GM04504 (cell line): ENCODE measurements around the gene TNPO2.

Source experiments
- DNase-seq: peaks from one replicate; pipeline ENCODE4 v3.0.0-alpha.2; 2012; ENCODE audit warnings: low read depth

The TNPO2 gene

GRCh38 chr19:12676384-12676792 lies 47.3 kb downstream of the TNPO2 start:
- DNase-seq, result peak; percentile 53

- DNase-seq, result no peak
Measured at GRCh38 chr19:12675940-12676339, 47.8 kb downstream of the TNPO2 start.

DNA sequence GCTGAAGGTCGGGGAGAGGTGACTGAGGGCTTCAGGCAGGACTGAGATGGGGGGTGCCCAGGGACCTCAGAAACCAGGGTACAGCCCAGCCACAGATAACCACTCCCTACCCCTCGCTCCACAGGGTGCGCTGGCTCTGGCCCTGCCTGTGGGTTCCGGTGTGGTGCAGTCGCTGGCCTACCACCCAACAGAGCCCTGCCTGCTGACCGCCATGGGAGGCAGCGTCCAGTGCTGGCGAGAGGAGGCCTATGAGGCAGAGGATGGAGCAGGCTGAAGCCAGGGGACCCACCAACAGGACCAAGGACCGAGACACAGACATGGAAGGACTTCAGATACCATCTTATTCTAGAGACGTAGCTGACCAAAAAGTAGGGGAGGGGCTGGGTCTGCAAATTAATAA lies 48.3 kb downstream of the TNPO2 start:
- DNase-seq, result no peak

- DNase-seq, result no peak
Measured at GRCh38 chr19:12672744-12673143, 51.0 kb downstream of the TNPO2 start.

- DNase-seq, result no peak
Measured at GRCh38 chr19:12670159-12670928, 53.4 kb downstream of the TNPO2 start.

GRCh38 chr19:12669270-12670158 lies 54.2 kb downstream of the TNPO2 start:
- DNase-seq, result peak; percentile 62

DNA sequence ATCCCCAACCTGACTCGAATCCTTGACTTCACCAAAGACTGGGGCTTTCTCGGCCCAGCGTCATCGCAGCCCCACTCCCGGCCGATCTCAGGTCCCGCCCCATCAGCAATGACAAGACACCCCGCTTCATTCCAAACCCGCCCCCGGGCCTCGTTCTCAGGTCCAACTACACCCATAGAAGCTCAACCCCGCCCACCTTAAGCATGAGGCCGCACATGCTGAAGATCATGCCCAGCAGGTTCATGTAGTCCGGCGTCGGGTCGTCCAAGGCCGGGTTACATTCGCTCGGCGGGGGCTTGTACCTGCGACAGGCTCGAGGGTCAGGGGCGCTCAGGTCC lies 54.8 kb downstream of the TNPO2 start:
- DNase-seq, result peak; percentile 24

GRCh38 chr19:12668346-12668745 lies 55.4 kb downstream of the TNPO2 start:
- no peak for DNase-seq

GRCh38 chr19:12667731-12668302 lies 55.9 kb downstream of the TNPO2 start:
- DNase-seq, result no peak

DNA sequence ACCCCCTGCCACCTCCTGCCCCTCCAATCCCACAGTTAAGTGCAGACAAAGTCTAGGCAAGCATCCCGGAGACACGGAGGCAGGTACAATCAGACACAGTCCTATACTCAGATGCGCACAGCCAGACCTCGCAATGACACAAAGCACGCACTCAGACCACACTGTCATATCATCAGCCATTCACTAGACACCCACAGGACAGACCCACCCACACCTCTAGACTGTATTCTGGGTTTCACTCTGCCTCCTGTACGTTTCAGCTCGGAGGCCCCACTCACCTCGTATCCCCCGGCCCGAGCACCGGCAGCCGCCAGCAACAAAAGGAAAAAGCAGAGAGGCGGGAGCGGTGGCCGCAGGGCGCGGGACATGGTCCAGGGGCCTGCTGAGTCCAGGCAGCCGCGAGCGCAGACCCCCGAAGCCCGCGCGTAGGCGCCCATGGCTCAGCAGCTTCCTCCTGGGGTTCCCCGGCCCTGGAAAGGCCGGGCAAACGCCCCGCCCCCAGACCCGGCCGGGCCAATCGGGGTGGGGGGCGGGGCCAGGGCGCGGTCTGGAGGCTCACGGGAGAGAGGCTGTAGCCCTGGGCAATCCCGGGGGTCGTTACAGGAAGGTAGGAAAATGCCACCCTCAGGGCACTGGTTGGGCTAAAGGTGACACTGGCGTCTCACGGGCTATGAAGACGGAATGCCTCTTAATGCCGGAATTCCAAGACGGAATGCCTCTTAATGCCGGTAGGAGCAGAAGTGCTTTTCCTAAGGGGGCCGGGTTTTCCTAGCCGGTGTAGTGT lies 57.3 kb downstream of the TNPO2 start, which contains the start of the genes MAN2B1 and WDR83:
TSS of gene MAN2B1 (minus strand) at position 478 of the 784 bp plus-strand sequence. CDS start at position 437, 41 bp downstream.
TSS of gene WDR83 (plus strand) at position 543 of the 784 bp plus-strand sequence. CDS start 2,984 bp downstream, outside the sequence.
- DNase-seq, result peak; percentile 23

- no peak for DNase-seq
Measured at GRCh38 chr19:12665671-12666264, 58.0 kb downstream of the TNPO2 start.

- no peak for DNase-seq
Measured at GRCh38 chr19:12665281-12665573, 58.5 kb downstream of the TNPO2 start.

DNA sequence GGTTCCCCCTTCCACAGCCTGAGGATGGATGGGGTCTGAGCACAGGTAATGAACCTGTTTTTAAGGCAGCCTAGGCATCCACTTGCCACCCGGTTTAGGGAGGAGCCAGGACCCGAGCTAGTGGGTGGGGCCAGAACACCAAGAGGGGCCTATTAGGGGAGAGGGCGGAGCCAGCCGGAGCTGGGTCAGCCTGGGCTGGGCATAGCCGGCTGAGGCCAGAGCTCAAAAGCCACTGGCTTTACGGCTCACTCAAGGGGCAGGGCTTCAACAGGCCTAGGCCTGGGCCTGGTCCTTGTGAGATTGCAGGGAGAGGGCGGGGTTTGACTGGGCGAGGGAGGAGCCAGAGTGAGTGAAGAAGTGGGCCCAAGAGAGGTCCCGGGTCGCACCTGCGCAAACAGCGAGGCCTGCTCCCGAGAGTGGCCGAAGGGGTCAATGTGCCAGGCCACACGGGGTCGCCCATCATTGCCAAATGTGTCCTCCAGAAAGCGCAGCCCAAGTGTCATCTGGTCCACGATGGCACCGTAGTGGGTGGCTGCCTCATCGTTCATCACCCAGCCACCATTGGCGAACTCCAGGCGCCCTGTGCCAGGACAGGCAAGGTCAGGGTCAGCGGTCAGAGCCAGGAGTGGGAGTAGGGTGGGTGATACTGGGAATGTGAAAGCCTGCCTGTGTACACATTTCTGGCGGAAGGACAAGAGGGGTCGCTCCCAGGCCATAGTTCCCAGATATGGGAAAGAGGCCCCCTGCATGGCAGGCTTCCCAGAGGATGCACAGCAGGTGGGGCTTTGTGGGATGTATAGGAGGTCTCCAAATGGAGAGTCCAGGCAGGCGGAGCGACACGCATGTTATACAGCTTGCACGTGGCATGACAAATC lies 59.1 kb downstream of the TNPO2 start:
- no peak for DNase-seq

GRCh38 chr19:12660980-12661379 lies 62.8 kb downstream of the TNPO2 start:
- DNase-seq, result no peak

DNA sequence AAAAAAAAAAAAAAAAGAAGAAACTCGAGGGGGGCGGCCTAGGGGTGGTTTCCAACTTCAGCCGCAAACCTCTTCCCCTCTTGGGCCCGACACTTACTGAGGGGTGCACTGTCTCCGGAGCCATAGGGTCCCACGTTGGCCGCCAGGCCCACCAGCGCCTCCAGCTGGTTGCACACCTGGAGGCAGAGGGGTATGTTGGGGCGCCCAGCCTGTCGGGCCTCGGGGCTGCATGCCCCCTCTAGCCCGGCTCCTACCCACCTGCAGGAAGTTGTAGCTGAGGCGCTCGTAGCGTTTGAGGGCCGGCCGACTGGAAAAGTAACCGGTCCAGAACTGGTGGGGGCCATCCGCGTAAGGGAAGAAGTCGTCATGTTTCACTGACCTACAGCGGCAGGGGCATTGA lies 65.8 kb downstream of the TNPO2 start:
- no peak for DNase-seq

DNA sequence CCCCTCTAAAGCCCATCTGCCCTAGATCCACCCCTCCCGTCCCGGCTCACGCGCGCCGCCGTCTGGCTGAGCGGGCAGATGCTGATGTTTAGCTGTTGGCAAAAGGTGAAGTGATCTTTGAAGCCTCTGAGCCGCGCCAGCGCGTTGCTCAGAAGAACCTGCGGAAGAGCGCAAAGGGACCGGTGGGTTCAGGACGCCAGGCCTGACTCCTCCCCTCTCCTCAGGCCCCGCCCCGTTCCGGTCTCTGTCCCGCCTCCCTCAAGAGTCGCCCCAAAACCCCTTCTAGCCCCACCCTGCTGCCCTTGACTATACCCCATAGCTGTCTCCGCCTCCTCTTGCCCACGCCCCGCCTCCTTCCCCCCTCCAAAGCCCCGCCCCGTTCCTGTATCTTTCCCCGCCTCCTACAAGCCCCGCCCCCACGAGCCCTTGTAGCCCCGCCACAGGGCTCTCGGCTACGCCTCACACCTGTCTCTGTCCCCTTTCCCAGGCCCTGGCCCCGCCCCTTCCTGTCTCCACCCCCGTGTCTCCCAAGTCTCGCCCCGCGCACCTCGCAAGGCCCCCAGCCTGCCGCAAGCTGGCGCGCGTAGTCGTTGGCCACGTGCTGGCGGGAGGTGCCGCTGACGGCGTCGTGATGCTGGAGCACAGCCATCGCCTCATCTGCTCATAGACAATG lies 66.7 kb downstream of the TNPO2 start:
- DNase-seq, result no peak

- no peak for DNase-seq
Measured at GRCh38 chr19:12655546-12655945, 68.2 kb downstream of the TNPO2 start.

- no peak for DNase-seq
Measured at GRCh38 chr19:12652219-12652618, 71.5 kb downstream of the TNPO2 start.

GRCh38 chr19:12649941-12650340 lies 73.8 kb downstream of the TNPO2 start:
- DNase-seq, result no peak
